GM18861 (cell line): ENCODE measurements around the gene SARNP.
"Not testable (repeated sequence)": the region's sequence is repeated elsewhere in the genome, so short reads cannot be mapped to it uniquely, and the experiment has no call there.

ENCODE experiments used
- ATAC-seq: cut with Tn5 transposase; IDR thresholded peaks from one replicate; pipeline ENCODE4 v1.9.1; 2021; ENCODE audit not compliant: unreplicated experiment

SARNP gene

DNA sequence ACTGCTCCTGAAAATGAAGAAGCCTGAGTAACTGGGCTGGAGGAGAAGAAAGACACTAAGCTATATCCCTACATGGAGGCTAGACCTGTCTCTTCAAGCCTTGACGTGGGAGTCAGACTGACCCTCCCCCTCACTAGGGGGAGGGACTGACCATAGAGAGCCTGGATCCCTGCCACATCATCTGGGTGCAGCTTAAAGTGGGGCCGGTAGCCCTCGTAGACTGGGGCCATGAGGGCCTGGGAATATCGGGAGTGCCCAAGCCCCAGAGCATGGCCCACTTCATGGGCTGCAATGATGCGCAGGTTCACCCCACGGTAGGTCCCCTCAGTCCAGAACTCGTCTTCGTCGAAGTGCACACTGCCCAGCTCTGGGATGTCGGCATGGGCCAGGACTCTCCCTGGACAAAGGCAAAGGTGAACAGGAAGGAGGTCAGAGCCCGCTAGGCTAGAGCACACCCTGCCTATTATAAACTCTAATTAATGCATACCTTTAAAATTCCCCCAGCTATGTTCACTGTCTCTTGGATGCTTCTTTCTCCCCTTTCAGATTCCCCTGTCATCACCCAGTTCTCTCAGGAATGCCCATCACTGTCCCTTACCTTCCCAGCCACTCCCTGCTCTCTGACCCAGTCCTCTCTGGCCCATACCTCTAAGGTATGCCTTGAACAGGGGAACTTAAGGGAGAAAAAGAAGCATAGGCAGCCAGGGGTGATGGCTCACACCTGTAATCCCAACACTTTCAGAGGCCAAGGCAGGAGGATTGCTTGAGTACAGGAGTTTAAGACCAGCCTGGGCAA is 22.0 kb upstream of the SARNP start:
- no peak for ATAC-seq

DNA sequence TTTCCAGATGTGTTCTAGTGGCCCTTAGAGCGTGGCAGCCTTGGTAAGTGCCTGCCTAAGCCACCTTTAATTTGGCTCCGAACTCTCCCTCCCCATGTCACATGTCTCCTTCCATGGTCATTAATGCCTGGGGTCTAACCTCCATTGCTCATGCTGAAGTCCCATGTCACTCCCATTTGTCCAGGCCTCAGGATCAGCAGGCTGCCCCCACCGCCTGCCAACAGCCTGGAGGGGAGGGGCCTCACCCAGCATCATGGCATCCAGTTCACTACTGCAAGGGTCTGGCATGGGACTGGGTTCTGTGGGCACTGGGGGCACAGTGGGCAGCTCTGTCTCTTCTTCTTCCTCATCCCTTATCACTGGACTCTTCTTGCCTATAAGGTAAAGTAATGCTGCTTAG is 20.8 kb upstream of the SARNP start:
- no peak for ATAC-seq

DNA sequence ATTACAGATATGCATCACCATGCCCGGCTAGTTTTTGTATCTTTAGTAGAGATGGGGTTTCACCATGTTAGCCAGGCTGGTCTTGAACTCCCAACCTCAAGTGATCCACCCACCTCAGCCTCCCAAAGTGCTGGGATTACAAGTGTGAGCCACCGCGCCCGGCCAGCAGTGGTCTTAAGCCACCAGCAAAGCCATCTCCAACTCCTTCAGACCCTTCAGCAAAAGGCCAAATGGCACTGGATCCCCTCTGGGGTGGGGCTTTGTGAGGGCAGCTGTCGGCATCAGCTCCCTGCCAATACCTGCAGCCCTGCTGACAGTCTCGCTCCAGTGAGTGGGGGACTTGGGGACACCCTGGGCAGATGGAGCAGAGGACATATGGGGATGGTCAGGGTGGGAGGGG is 16.9 kb upstream of the SARNP start:
- ATAC-seq = not testable (repeated sequence)

DNA sequence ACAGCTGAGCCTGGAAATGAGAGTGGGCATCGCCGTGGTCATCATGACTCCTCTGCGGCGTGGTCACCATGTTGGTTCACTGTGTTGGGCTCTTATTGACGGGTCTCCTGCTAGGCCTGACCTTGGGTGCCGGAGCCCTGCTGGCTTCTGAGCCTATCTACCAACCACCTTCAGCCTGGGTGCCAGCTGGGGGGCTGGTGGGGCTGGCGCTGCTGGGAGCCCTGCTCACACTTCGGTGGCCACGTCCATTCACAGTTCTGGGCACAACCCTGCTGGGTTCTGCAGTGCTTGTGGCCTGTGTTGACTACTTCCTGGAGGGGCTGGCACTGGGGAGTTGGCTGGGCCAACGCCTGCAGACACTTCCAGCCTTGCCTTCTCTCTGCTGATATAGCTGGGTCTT is 15.5 kb upstream of the SARNP start:
- ATAC-seq = no peak

DNA sequence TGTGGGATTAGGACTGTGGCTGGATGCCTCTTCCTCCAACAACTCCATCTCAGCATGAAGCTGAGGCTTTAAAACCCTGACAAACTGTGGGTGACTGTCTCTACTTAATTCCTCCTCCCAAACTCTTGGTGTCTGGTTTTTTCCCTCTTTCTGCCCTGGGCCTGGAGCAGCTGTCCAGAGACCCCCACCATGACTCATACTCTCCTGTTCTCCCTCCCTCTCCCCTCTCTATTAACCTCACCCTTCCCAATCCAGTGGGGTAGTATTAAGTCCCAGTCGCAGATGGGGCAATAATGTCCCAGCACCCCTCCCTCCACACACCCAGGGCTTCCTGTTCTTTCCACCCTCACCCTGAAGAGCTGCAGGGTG is 13.9 kb upstream of the SARNP start:
- no peak for ATAC-seq

DNA sequence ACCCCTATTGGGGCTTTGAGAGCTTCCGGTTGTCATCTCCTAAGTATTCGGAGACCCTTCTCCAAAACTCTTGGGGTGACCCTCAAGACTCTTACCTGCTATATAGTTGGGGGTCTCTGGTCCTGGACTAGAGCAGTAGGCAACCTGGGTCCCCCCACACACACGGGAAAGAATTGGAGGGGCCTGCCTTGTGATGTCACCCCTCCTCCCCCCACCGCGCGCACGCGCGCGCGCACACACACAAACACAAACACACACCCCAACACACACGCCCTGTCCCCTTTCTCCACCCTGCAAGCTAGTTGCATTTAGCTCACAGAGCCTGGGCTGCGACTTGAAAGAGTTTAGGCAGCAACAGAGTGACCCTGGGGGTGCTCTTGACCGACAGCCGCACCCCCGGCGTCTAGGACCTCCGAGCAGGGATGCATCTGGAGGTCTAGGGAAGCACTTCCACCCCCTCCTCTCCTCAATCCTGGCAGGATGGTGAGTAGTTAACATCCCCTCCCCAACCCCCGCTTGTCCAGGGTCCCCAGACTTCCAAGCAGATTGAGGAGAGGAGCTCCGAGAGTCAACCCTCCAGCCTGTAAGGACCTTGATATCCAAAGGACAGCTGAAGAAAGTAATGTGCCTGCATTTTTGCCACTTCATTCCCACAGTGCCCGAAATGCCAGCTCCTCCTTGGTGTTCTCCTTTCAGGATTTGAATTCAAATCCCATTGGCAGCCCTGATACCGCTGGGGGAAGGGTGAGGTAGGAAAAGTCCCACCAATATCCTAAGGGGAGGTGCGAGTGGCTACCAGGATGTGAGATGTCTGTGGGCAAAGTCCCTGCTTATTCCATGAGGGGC is 13.3 kb upstream of the SARNP start:
- no peak for ATAC-seq

DNA sequence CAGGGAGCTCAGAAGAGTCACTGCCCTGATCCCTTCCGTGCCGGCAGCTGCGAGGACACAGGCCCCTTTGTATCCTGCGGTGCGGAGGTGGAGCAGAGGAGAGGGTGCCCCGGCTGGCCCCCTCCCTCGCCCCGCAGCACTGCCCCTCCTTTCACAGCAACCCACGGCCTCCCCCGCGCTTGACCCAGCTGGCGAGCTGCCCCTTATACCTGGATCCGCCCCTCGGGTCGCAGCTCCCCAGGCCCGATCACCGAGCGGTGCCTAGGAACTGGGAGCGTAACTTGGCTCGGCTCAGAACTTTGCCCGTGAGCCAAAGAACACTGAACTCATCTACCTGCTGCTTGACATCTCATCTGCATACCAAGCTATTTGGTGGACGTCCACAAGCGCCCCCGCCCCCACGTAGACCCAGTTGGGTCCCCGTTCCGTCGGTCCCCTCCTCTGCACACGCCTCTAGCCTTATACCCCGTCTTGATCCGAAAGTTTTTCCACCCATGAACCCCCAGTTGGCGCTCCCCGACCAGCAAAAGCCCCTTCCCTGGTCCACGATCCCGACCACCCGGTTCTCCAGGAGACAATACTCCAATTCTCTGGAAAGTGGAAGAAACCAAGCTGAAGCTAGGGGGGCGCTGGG is 12.6 kb upstream of the SARNP start:
- ATAC-seq = no peak

DNA sequence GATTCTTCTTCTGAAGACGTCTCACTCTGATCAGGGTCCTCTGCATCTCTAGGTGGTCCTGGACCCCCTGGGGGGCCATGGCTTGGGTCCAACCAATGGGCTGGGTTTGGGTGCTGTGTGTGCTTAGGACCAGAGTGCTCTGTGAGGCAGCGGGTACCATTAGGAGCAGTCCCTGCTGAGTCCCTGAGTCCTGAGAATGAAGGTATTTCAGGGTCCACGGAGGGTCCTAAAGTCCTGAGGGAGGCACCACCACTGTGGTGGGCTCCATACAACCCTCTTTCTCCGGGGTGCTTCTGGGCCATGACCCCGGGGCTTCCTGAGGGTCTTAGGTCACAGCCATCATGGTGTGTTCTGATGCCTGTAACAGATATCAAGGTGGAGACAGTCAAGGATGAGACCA is 10.8 kb upstream of the SARNP start:
- ATAC-seq = no peak

DNA sequence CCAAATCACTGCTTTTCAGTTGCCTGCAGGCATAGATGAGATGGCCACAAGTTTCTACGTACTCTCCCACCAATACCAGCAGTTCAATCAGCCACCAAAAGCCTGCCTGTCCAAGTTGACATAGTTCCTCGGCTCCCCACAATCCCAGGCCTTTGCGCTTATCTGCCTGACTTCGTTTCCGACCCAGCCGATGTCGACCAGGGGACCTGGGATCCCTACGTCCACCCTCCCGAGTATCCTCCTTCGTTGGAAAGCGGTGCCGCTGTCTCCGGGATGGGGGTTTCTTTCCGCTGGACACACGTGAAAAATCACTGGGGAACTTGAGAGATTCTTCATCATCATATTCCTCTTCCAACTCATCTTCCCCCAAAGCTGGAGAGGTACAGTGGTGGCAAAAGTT is 10.3 kb upstream of the SARNP start:
- ATAC-seq = no peak

DNA sequence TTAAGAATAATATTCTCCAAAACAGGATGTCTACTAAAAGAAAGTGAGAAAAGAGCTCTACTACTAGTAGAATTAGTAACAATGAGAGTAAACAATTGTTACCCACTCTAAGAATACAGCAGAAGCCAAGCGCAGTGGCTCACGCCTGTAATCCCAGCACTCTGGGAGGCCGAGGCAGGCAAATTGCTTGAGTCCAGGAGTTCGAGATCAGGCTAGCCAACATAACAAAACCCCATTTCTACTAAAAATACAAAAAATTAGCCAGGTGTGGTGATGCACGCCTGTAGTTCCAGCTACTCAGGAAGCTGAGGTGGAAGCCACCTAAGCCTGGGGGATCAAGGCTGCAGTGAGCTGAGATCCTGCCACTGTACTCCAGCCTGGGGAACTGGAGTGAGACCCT is 7.2 kb upstream of the SARNP start:
- no peak for ATAC-seq

DNA sequence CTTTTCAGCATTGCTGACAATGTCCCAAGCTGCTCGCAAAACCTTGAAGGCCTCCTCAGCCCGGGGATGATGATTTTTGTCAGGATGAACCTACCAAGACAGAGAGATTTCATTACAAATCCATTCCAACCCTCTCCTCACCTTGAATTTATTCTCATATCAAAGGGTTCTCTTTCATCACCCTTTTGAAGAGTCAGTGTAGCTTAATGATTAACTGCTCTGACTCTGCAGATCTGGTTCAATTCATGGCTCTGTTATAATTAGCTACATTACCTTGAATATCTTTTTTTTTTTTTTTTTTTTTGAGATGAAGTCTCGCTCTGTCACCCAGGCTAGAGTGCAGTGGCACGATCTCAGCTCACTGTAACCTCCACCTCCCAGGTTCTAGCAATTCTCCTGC is 5.9 kb upstream of the SARNP start:
- ATAC-seq = no peak

DNA sequence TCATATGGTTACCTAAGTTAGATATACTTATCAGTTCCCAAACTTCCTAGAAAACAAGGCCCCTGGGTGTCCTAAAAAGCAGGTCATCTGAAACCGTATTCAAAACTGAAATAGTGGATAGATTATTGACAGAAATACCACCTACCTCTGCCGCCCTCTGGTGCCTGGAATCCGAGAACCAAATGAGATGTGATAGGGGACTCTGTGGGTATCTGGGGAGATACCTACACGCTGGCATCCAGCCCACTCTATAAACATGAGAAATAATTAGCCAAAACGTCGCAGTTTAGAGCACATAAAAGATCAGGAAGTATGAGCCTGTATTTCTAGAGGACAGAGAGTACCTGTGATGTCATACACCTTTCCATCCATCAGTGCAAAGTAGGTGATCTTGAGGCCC is 4.7 kb upstream of the SARNP start:
- no peak for ATAC-seq

DNA sequence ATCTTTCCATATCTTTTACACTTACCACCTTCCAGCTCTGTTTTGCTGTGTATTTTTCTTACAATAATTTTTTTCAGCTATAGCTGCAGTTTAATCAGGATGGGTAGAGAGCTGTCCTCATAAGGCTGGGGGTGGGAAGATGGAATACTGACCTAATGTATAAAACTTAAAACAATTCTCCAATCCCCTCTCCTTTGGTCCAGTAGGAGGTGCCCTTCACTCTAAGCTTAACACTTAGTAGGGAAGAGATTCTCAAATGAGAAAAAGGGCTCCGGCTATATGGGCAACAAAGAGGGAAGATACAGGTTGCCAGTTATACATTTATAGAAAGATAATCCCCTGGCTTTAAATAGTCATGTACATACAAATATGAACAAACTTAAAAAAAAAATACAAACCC is 3.2 kb upstream of the SARNP start:
- no peak for ATAC-seq

DNA sequence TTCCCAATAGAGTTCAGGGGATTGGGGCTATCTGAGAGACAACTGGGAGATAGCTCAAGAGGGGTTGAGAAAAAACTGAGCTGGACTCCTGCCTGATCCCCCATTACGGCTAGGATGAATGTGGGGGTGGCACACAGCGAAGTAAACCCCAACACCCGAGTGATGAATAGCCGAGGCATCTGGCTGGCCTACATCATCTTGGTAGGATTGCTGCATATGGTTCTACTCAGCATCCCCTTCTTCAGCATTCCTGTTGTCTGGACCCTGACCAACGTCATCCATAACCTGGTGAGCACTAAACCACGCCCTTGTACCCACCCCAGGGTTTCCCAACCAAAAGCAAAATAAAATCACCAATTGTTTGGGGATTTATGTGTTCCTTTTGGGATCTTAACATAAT is 1.4 kb upstream of the SARNP start:
- ATAC-seq = no peak

DNA sequence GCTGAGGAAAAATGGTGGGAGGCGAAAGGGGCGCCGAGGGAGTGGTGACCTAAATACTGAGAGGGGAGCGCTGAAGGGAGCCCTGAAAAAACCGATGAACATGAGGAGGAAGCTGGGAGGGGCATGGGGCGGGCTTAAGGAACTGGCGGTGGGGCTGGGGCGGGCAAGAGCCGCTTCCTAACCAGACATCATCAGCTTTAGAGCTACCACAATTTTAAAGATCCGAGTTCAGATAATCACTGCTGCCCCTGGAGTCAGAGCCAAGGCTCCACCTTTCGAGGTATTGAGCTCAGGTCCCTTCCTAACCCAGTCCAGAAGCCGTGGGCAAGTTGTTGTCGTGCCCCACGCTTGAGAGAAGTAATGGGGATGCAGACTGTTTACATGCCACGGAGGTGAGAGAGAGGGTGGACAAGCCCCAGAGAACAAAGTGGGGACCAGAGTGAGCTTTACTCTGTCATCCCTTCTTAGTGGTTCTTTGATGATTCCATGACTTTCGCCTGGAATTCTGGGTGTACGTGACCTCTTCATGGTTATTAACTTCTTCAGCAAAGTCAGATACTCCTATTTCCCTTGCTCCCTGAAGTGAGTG is 710 bp upstream of the SARNP start:
- ATAC-seq = no peak

DNA sequence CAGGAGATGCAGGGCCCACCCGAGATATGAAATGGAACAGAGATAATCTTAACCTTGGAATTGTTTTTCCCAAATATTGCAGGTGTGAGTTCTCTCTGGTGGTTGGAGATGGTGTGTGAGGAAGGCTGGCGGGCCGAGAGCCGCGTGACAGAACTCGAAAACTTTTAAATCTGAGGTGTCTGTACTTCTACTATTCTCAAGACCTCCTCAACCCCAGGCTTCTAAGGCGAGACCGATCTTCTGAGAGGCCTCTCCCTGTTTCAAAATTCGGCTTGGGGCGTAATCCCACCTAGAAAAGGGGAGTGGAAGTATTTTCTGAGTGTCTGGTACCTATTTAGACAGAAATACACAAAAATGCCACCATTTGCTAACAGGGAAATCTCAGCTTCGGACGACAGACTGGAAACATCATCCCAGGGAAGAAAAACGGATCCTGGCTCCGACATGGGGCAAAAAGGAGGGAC is 611 bp downstream of the SARNP start:
- no peak for ATAC-seq

DNA sequence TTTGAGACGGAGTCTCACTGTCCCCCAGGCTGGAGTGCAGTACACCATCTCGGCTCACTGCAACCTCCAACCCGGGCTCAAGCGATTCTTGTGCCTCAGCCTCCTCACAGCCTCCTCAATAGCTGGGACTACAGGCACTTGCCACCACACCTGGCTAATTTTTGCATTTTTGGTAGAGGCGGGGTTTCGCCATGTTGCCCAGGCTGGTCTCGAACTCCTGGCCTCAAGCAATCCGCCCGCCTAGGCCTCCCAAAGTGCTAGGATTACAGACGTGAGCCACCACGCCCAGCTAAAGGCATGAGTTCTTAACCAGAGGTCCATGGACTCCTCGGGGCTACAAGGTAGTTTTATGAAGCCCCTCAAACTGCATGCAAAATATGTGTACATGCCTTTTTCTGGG is 2.1 kb downstream of the SARNP start:
- no peak for ATAC-seq

DNA sequence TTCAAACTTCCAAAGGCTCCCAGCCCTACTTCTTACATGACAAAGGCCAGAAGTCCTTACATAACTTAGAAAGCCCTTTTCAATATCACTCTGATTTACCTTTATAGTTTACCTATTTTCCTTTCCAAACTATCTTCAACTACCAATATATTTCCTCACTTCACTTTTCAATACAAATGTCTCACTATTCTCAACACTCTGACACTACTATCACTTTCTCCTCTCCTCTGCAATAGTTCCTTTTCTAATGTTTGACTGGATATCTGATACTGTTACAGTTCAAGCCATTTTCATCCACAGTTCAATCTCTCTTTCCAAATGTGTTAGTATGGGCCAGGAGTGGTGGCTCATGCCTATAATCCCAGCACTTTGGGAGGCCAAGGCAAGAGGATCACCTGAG is 3.3 kb downstream of the SARNP start:
- ATAC-seq = no peak

DNA sequence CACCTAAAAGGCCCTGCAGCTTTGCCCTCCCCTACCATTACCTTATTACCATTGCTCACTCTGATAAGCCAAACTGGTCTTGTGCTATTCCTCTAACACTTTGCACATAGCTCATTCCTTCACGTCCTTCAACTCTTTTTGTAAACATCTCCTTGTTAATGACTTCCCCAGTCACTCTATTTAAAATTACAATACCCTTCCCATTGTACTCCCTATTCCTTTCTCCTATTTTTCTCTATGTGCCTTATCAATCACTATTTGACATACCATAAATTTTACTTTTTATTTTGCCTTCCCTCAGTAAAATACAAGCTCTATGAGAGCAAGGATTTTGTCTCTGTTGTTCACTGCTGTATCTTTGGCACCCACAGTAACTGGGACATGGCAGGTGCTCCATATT is 5.4 kb downstream of the SARNP start:
- ATAC-seq = no peak

DNA sequence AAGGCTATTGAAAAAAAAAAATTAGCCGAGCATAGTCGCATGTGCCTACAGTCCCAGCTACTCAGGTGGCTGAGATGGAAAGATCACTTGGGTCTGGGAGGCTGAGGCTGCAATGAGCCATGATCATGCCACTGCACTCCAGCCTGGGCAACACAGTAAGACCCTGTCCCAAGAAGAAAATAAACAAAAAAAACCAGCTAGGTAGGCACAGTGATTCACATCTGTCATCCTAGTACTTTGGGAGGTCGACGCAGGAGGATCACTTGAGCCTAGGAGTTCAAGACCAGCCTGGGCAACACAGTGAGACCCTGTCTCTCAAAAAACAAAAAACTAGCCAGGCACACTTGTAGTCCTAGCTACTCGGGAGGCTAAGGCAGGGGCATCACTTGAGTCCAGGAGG is 8.2 kb downstream of the SARNP start:
- ATAC-seq = no peak

DNA sequence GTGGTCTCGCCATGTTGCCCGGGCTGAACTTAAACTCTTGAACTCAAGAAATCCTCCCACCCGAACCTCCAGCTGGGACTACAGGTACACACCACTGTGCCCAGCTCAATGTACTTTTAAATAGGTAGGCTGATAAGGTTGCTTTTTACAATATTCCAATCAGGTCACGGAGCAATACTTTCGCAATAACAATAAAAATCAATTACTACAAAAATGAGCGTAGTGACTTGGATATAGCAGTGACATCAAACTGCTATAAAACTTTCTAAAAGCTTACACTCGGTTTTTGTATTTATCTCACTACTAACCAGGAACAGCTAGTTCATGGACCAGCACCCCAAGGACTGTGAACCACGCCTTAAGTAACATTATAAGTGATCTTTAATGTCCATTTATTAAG is 10.5 kb downstream of the SARNP start:
- no peak for ATAC-seq

DNA sequence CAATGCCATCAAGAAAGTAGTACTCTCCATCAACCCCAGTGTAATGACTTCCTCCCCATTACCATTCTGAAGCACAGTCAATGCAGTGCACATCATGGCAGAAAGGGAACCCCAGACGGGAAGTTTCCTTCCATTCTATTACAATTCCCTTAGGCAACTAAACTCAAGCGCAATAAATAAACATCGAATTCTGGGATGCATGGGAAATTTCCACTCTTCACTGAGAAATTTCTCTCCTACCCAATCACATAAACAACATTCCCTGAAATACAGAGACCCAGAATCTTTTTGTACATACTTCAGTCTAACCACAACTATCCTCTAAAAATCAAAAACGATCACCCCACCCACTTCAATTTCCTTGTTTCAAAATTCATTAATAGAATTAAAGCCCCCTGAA is 20.0 kb downstream of the SARNP start:
- ATAC-seq = no peak
